Measurements from ENCODE around the gene RASGRP3.

- no peak for TF ChIP-seq POLR2AphosphoS5 (IDR thresholded peaks at IDR 0.05; ENCODE audit: low read depth, low read length)
- no peak for TF ChIP-seq CTCF (IDR thresholded peaks at IDR 0.05 in 2 of 3, conservative IDR thresholded peaks at IDR 0.05 in 1 of 3; ENCODE audit: borderline replicate concordance in 1 of 3, insufficient read depth in 1 of 3, low read depth in 2 of 3, low read length in 2 of 3)
- TF ChIP-seq EZH2 (IDR thresholded peaks at IDR 0.05), result no peak
- no peak for TF ChIP-seq ATF3 (IDR thresholded peaks at IDR 0.05)
- TF ChIP-seq TCF7L2 (IDR thresholded peaks at IDR 0.05; ENCODE audit: borderline replicate concordance, extremely low read depth, insufficient read depth, insufficient read length), result no peak
- no peak for TF ChIP-seq SRF (IDR thresholded peaks at IDR 0.05; ENCODE audit: low read depth)
Measured at GRCh38 chr2:33476793-33477190, 343 bp downstream of the RASGRP3 start.

All from HCT116 (cell line).